GM18511 (cell line): ENCODE results near the gene INAFM2.

ENCODE experiments used
- ATAC-seq: cut with Tn5 transposase; IDR thresholded peaks from one replicate; pipeline ENCODE4 v1.9.1; 2021; ENCODE audit warnings: mild to moderate bottlenecking, moderate library complexity; ENCODE audit not compliant: unreplicated experiment

Gene INAFM2

DNA sequence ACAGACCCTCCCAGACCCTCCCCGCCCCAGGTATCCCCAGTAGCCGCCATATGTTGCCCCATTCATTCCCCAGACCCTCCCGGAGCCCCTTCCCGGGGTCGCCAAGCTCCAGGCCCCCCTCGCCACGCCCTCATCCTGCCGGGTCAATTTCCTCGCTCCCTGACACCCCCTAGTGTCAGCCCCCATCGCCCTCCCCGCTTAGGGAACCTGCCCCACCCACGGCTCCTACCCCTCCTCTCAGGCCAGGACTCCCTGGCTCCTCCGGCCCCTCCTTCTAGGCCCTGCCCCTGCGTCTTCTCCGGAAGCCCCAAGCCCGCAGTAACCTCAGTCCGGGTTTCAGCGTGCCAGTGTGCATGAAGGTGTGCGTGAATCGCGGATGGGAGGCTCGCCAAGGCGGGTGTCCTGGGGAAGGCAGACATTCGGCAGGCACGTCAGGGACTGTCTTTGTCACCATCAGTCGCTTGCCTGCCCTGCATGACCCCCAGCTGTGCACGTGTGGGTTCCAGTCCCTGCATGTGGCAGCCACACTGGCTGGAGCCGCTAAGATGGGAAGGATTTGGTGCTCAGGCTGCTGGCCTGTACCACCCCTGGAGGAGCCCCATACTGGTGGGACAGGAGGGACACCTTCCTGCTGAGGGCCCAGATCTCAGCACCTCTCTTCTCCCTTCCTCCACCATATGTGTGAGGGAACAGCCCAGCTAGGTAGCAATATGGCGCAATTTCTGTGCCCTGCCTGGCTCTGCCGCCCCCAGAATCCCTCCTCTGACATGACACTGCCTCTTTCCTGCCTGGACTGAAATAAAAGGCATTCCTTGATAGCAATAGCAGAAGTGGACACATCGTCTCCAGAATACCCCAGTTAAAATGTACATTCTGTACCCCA is 35.2 kb downstream of the INAFM2 start:
- ATAC-seq, result peak; percentile 28

DNA sequence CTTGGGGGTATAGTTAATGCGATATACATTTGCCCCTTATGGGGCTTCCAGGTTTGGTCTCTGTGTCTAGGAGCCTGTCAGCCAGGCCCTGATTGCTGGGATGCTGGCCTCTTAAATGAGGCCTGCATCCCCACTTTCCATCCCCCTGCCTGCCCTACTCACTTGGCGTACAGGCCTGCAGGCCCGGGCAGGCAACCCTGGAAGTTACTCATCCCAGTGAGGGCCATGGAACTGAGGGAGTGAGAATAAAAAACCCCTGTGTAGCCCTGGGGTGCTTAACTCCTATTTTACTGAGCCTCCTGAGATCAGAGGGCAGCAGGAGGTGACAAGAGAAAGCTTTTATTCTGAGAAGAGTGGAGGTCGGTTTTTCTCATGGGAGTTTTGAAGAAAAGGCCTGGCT is 36.5 kb downstream of the INAFM2 start:
- no peak for ATAC-seq

DNA sequence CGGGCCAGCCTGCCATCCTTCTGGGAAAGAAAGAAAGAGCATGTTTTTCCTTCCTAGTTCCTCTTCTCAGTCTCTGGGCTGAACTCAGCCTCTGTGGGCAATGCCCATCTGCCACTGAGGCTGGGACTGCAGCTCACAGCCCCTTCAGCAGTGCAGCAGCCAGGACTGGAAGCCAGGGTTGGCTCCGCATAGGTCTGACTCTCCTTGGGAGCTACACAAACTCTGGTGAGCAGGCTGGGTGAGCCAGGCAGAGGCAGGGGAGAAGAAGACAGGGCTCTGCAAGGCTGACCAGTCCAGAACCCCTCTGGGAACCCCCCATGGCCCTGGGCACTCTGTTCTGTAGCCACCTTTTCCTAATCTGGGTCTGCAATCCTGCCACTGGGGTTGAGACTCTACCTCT is 38.1 kb downstream of the INAFM2 start:
- no peak for ATAC-seq

DNA sequence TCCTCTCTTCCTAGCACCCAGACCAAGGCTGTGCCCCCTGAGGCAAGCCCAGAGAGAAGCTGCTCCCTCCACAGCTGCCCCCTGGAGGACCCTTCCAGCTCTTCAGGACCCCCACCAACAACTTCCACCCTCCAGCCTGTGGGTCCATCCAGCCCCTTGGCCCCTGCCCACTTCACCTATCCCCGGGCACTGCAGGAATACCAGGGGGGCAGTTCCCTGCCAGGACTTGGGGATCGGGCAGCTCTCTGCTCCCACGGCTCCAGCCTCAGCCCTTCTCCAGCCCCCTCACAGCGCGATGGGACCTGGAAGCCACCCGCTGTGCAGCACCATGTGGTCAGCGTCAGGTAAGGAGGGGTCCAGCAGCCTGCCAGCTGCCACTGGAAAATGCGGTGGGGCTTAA is 40.1 kb downstream of the INAFM2 start:
- ATAC-seq, result no peak

DNA sequence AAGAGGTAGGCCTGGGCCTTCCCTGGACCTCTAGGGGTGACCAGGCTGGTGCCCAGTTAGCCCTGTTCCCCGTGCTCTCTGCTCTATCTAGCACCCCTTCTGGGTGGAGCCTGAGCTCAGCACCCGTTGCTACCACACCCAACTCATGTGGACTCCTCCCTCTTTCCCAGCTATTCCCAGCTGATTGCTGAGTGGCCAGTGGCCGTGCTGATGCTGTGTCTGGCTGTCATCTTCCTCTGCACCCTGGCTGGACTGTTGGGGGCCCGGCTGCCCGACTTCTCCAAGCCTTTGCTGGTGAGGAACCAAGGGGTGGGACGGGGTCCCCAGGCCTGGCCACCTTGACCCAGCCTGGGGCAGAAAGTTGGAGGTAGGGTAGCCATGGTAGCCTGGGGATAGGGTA is 40.8 kb downstream of the INAFM2 start:
- ATAC-seq, result no peak

DNA sequence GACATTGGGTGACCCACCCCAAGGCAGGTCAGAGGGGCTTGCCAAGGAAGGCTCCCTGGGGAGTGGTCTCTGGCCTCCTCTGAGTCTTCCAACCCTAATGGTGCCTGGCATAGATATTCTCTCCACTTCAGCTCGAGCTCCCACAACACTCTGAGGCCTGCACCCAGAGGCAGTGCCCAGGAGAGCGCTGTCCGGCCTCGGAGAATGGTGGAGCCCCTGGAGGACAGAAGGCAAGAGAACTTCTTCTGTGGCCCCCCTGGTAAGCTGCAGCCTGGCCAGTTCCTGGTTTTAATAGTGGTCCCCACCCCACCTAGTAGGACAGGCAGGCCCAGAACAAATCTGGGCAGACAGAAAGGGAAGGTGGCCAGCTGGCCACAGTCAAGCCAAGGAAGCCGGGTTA is 41.5 kb downstream of the INAFM2 start:
- ATAC-seq, result no peak

DNA sequence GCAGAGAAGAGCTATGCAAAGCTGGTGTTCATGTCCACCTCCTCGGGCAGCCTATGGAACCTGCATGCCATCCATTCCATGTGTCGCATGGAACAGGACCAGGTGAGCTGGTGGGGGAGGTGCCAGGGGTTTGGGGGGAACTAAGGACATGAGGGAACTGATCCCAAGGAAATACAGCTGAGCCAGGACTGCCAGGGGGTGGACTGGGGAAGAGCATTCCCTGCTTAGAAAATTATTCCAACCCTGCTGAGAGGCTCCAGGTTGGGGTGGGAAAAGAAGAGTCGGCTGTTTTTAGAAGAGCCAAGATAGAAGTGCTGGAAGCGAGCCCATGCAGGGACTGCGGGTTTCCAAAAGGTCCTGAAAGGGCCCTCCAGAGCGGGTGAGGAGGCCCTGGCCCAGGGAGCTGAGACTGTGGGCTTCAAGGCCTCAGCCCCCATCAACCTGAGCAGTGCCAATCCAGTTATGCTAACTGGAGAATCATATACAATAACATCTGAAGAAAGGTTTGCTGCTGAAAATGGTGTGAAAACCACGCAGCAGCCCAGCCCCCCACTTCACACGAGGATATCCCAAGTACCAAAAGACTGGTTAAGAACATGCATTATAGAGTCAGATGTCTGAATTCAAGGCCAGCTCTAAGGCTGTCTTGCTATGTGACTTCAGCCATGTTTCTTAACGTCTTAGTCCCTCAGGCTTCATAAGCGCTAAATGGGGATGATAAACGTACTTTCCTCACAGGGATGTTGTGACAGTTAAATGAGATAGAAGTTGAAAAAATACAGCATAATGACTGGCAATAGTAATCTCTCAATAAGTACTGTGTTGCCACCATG is 42.3 kb downstream of the INAFM2 start:
- ATAC-seq, result no peak

DNA sequence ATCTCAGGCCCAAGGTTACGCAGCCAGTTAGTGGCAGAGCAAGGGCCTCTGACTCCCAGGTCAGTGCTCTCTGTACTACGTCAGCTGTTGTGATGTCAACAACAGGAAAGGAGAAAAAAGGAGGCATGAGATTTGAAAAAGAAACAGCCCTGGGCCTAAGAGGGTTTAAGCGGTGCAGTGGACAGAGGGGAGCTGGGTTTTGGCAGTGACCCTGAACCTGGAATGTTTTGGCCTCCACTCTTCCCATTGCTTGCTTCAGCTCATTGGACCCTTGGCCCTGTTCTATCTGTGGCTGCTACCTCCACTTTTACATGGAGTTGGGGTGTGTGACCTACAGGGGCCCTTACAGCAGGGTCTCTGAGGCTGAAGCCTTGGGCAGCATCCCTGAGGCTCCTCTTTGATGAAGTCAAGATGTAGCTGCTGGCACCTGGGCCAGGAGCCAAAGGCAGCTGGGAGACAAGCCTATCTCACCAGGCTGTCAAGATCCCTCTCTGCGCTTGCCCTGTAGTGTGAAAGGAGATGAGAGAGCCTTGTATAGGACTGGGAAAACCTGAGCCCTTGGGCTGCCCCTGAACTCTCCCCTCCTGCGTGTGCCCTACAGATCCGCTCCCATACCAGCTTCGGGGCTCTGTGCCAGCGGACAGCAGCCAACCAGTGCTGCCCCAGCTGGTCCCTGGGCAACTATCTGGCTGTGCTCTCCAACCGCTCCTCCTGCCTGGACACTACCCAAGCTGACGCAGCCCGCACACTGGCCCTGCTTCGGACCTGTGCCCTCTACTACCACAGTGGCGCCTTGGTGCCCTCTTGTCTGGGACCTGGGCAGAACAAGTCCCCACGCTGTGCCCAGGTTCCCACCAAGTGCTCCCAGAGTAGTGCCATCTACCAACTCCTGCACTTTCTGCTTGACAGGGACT is 43.2 kb downstream of the INAFM2 start:
- ATAC-seq, result no peak

DNA sequence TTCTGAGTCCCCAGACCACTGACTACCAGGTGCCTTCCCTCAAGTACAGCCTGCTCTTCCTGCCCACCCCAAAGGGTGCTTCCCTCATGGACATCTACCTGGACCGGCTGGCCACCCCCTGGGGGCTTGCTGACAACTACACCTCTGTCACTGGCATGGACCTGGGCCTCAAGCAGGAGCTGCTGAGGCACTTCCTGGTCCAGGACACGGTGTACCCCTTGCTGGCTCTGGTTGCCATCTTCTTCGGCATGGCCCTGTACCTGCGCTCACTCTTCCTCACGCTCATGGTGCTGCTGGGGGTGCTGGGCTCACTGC is 43.8 kb downstream of the INAFM2 start:
- no peak for ATAC-seq

DNA sequence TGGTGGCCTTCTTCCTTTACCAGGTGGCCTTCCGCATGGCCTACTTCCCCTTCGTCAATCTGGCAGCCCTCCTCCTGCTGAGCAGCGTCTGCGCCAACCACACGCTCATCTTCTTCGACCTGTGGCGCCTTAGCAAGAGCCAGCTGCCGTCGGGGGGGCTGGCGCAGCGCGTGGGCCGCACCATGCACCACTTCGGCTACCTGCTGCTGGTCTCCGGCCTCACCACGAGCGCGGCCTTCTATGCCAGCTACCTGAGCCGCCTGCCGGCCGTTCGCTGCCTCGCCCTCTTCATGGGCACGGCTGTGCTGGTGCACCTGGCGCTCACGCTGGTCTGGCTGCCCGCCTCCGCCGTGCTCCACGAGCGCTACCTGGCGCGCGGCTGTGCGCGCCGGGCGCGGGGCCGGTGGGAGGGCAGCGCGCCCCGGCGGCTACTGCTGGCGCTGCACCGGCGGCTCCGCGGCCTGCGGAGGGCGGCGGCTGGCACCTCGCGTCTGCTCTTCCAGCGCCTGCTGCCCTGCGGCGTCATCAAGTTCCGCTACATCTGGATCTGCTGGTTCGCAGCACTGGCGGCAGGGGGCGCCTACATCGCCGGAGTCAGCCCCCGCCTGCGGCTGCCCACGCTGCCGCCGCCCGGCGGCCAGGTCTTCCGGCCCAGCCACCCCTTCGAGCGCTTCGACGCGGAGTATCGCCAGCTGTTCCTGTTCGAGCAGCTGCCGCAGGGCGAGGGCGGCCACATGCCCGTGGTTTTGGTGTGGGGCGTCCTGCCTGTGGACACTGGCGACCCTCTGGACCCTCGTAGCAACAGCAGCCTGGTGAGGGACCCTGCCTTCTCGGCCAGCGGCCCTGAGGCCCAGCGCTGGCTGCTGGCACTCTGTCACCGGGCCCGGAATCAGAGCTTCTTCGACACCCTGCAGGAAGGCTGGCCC is 44.5 kb downstream of the INAFM2 start:
- ATAC-seq, result peak; percentile 94

DNA sequence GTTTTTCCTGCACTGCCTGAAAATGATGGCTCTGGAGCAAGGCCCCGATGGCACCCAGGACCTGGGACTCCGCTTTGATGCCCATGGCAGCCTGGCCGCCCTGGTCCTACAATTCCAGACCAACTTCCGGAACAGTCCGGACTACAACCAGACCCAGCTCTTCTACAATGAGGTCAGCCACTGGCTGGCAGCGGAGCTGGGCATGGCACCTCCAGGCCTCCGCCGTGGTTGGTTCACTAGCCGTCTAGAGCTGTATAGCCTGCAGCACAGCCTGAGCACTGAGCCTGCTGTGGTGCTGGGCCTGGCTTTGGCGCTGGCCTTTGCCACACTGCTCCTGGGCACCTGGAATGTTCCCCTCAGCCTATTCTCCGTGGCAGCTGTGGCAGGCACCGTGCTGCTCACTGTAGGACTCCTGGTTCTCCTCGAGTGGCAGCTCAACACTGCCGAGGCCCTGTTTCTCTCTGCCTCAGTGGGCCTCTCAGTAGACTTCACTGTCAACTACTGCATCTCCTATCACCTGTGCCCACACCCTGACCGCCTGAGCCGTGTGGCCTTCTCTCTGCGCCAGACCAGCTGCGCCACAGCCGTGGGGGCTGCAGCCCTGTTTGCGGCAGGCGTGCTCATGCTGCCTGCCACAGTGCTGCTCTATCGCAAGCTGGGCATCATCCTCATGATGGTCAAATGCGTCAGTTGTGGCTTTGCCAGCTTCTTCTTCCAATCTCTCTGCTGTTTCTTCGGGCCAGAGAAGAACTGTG is 45.4 kb downstream of the INAFM2 start:
- no peak for ATAC-seq

DNA sequence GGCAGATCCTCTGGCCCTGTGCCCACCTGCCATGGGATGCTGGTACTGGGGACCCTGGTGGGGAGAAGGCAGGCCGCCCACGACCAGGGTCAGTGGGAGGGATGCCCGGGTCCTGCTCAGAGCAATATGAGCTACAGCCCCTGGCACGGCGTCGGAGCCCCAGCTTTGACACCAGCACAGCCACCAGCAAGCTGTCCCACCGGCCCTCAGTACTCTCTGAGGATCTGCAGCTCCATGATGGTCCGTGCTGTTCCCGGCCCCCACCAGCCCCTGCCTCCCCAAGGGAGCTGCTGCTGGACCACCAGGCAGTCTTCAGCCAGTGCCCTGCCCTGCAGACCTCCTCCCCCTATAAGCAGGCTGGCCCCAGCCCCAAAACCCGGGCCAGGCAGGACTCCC is 46.0 kb downstream of the INAFM2 start:
- ATAC-seq, result no peak

DNA sequence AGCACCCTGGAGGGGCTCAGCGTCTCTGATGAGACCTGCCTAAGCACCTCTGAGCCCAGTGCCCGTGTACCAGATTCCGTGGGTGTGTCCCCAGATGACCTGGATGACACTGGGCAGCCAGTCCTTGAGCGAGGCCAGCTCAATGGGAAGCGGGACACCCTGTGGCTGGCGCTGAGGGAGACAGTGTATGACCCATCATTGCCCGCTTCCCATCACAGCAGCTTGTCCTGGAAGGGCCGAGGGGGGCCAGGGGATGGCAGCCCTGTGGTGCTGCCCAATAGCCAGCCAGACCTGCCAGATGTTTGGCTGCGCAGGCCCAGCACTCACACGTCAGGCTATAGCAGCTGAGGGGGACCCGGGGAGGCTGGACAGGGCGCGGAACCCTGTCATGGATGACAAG is 46.5 kb downstream of the INAFM2 start:
- no peak for ATAC-seq

DNA sequence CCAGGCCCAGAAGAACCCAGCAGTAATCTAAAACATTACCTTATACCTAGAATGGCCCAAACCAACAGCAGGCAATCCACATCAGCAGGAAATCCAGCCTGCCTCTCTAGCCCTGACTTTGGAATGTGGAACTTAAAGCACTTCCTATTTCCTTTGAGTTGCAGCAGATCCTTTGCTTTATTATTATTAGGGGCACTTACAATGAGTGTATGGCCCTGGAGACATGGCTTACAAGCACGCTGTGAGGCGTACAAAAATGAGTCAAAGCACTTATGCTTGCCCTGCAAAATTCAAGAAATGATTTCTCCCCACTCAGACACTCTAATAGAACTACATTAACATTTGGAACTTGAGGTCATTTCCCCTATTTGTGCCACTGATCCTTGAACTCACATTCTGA is 49.5 kb downstream of the INAFM2 start:
- ATAC-seq, result no peak
